K562 (cell line): ENCODE measurements around the gene ARHGAP35. TPM values are rescaled to one million over a fixed set of nuclear protein-coding genes. Genes with fewer than 3 reads are reported as not detected.

Source experiments
- CREB3 ChIP-seq: fragments of 450-650 bp; conservative IDR thresholded peaks from 2 replicates; pipeline ENCODE4 v1.6.1; 2016; ENCODE audit warnings: missing genetic modification characterization, low read depth, mild to moderate bottlenecking, missing compliant biosample characterization, moderate library complexity
- DPF2 ChIP-seq: fragments of 450-650 bp; IDR thresholded peaks from 2 replicates; pipeline ENCODE4 v1.6.1; 2016
- ETV5 ChIP-seq: sonication (generic); formaldehyde crosslinking; IDR thresholded peaks from 2 replicates; pipeline ENCODE4 v1.4.0; 2020; ENCODE audit warnings: low read depth, mild to moderate bottlenecking, missing genetic modification reagents
- NCOA6 ChIP-seq: fragments of 450-650 bp; IDR thresholded peaks from 2 replicates; pipeline ENCODE4 v1.6.1; 2017; ENCODE audit warnings: mild to moderate bottlenecking
- NR3C1 ChIP-seq: sonication (generic); formaldehyde crosslinking; IDR thresholded peaks from 2 replicates; pipeline ENCODE4 v1.8.1; 2022; ENCODE audit warnings: missing genetic modification reagents
- PCBP1 ChIP-seq: fragments of 200-400 bp; formaldehyde crosslinking; IDR thresholded peaks from 2 replicates; pipeline ENCODE4 v1.6.1; 2018; ENCODE audit warnings: mild to moderate bottlenecking, low read depth, low read length; ENCODE audit not compliant: poor library complexity, severe bottlenecking
- PRDM10 ChIP-seq: fragments of 450-650 bp; IDR thresholded peaks from 2 replicates; pipeline ENCODE4 v1.6.1; 2018; ENCODE audit not compliant: partially characterized antibody
- RAD21 ChIP-seq, 2 experiments: fragments of 250-450 bp in 1 of 2; fragments of 450-650 bp in 1 of 2; sonication (Bioruptor Pico) in 1 of 2; formaldehyde crosslinking in 1 of 2; IDR thresholded peaks in 1 of 2; conservative IDR thresholded peaks in 1 of 2; 2 replicates each; pipeline versions ENCODE4 v1.4.0 to v1.8.0; 2020 to 2022; ENCODE audit warnings: mild to moderate bottlenecking in 2 of 2, moderate library complexity in 1 of 2
- RBM17 ChIP-seq: fragments of 200-400 bp; formaldehyde crosslinking; IDR thresholded peaks from 2 replicates; pipeline ENCODE4 v1.6.1; 2017; ENCODE audit warnings: low read depth, mild to moderate bottlenecking, low read length, borderline replicate concordance
- STAT5B ChIP-seq: fragments of 250-450 bp; sonication (Bioruptor Pico); IDR thresholded peaks from 2 replicates; pipeline ENCODE4 v1.8.0; 2021; ENCODE audit warnings: mild to moderate bottlenecking, inconsistent platforms
- XRCC4 ChIP-seq: IDR thresholded peaks from one replicate; pipeline ENCODE4 v1.6.1; 2011; ENCODE audit not compliant: insufficient read depth, insufficient read length; ENCODE audit errors: extremely low read depth
- YY1 ChIP-seq, 3 experiments: IDR thresholded peaks; 2 replicates each; pipeline ENCODE4 v1.6.1; 2011; ENCODE audit warnings: low read length in 2 of 3, mild to moderate bottlenecking in 2 of 3, moderate library complexity in 2 of 3, borderline replicate concordance in 1 of 3, control low read depth in 1 of 3, low read depth in 1 of 3; ENCODE audit not compliant: insufficient read depth in 3 of 3, insufficient replicate concordance in 2 of 3, control insufficient read depth in 1 of 3, insufficient read length in 1 of 3; ENCODE audit errors: extremely low read depth in 1 of 3
- ZBTB17 ChIP-seq: fragments of 450-650 bp; formaldehyde crosslinking; IDR thresholded peaks from 2 replicates; pipeline ENCODE4 v1.4.0; 2020; ENCODE audit warnings: mild to moderate bottlenecking
- ZFX ChIP-seq: sonication (generic); formaldehyde crosslinking; IDR thresholded peaks from 2 replicates; pipeline ENCODE4 v1.8.0; 2022; ENCODE audit warnings: mild to moderate bottlenecking, missing genetic modification reagents, moderate library complexity
- ZNF12 ChIP-seq: sonication (generic); formaldehyde crosslinking; IDR thresholded peaks from 2 replicates; pipeline ENCODE4 v1.4.0; 2020; ENCODE audit warnings: mild to moderate bottlenecking, missing genetic modification reagents
- ZNF212 ChIP-seq: fragments of 450-650 bp; formaldehyde crosslinking; IDR thresholded peaks from 2 replicates; pipeline ENCODE4 v1.4.0; 2020; ENCODE audit warnings: mild to moderate bottlenecking
- ZNF280B ChIP-seq: fragments of 250-450 bp; sonication (Bioruptor Pico); IDR thresholded peaks from 2 replicates; pipeline ENCODE4 v1.5.1; 2021; ENCODE audit warnings: mild to moderate bottlenecking
- ZNF445 ChIP-seq: fragments of 250-450 bp; sonication (Bioruptor Pico); IDR thresholded peaks from 2 replicates; pipeline ENCODE4 v1.4.0; 2020; ENCODE audit warnings: low read depth, mild to moderate bottlenecking, moderate library complexity
- ZNF589 ChIP-seq: fragments of 200-800 bp; sonication (Bioruptor generic); IDR thresholded peaks from 2 replicates; pipeline ENCODE4 v1.6.1; 2016; ENCODE audit warnings: low read depth, missing genetic modification characterization, missing compliant biosample characterization
- polyA plus RNA-seq, 8 experiments: library from polyadenylated mRNA; depleted of rRNA in 4 of 8; stranded (reverse) in 5 of 8; unstranded in 3 of 8; fragments of >200 nt; fragmentation: Nextera tagmentation in 2 of 8; fragmentation: Illumina TruSeq in 1 of 8; extraction: Ambion mirVana in 2 of 8; extraction: Trizol in 1 of 8; gene quantifications; 2 replicates each; pipeline versions ENCODE4 v1.2.1 to v1.2.3, GENCODE V29; 2011 to 2014; ENCODE audit warnings: inconsistent platforms in 1 of 8, missing spikeins in 1 of 8
- total RNA-seq, 7 experiments: library from RNA; depleted of rRNA in 6 of 7; stranded (reverse); fragments of >200 nt in 6 of 7; fragmentation: Illumina TruSeq in 2 of 7; extraction: Trizol in 2 of 7; gene quantifications; 2 replicates each; pipeline versions ENCODE4 v1.2.1 to v1.2.3, GENCODE V29; 2011 to 2021; ENCODE audit warnings: low replicate concordance in 1 of 7

The ARHGAP35 gene
- total and polyA plus RNA-seq, 9 of the 15 experiments (the other 6 are each of a cell fraction or from before 2014, with no cell fraction given), result 0.27 to 26.4 (median 10.2) TPM

- TF ChIP-seq PRDM10 (no peak), YY1 (IDR thresholded peaks at IDR 0.05; ENCODE audit: borderline replicate concordance in 1 of 3, control insufficient read depth in 1 of 3, extremely low read depth in 1 of 3, insufficient read depth in 3 of 3, insufficient read length in 1 of 3, insufficient replicate concordance in 2 of 3, low read depth in 1 of 3, low read length in 2 of 3) (no peak), ZNF212 (CRISPR knock-in tag) (no peak), CREB3 (tag) (no peak), ZBTB17 (no peak), ZNF12 (CRISPR knock-in tag) (no peak), XRCC4 (no peak), ZNF589 (CRISPR knock-in tag) (no peak), NR3C1 (CRISPR knock-in tag) (no peak), DPF2 (peak; percentile 84), NCOA6 (no peak), STAT5B (CRISPR knock-in tag) (no peak), ZNF280B (CRISPR knock-in tag) (no peak), ZFX (CRISPR knock-in tag) (peak; percentile 44; the same call in 1 of the 2 replicates), ZNF445 (CRISPR knock-in tag) (no peak), ETV5 (CRISPR knock-in tag) (no peak), PCBP1 (no peak), RAD21 (CRISPR knock-in tag; conservative IDR thresholded peaks at IDR 0.05 in 1 of 2, IDR thresholded peaks at IDR 0.05 in 1 of 2) (no peak), RBM17 (no peak)
These were observed 2.3 kb downstream of the ARHGAP35 start (continued) for GRCh38 chr19:46862974-46863632.
